GM12891 (cell line): ENCODE results near the gene ELMO1.
A peak's percentile ranks its signal among the peaks of the same experiment; 100 is the strongest.

Source experiments
- POLR2A ChIP-seq: IDR thresholded peaks from 2 replicates; pipeline ENCODE4 v1.6.1; 2011; ENCODE audit warnings: low read depth, low read length, control low read depth
- POLR2AphosphoS5 ChIP-seq: IDR thresholded peaks from 2 replicates; pipeline ENCODE4 v1.6.1; 2011; ENCODE audit warnings: low read depth, low read length, control low read depth
- SPI1 ChIP-seq: IDR thresholded peaks from 2 replicates; pipeline ENCODE4 v1.6.1; 2011; ENCODE audit warnings: low read depth, low read length, control low read depth
- TAF1 ChIP-seq: IDR thresholded peaks from 2 replicates; pipeline ENCODE4 v1.6.1; 2011; ENCODE audit warnings: low read depth, low read length, control low read depth

GRCh38 chr7:37416378-37417106 is 32.1 kb downstream of the ELMO1 start:
- TF ChIP-seq POLR2AphosphoS5 (no peak), POLR2A (no peak), SPI1 (peak; percentile 92), TAF1 (no peak)
